Measurements from ENCODE around the gene TOMM22. TPM values are rescaled to one million over a fixed set of nuclear protein-coding genes. Genes with fewer than 3 reads are reported as not detected.

Gene TOMM22
- total RNA-seq, 1 experiment from 2014 or later = 146 TPM

- no peak; the same call in none of the 2 replicates for TF ChIP-seq KAT7 (CRISPR knock-in tag; IDR thresholded peaks at IDR 0.05; ENCODE audit: borderline replicate concordance)
- TF ChIP-seq MXD4 (CRISPR knock-in tag; IDR thresholded peaks at IDR 0.05; ENCODE audit: borderline replicate concordance) = no peak
- TF ChIP-seq ZNF317 (CRISPR knock-in tag; IDR thresholded peaks at IDR 0.05; ENCODE audit: borderline replicate concordance, low read depth) = peak; percentile 46; the same call in 1 of the 2 replicates
- no peak for TF ChIP-seq MLX (CRISPR knock-in tag; IDR thresholded peaks at IDR 0.05)
- TF ChIP-seq MAX (CRISPR knock-in tag; IDR thresholded peaks at IDR 0.05) = peak; percentile 67; the same call in 1 of the 2 replicates
- TF ChIP-seq ERG (CRISPR knock-in tag; IDR thresholded peaks at IDR 0.05) = no peak
- TF ChIP-seq ZNF512 (CRISPR knock-in tag; IDR thresholded peaks at IDR 0.05; ENCODE audit: borderline replicate concordance) = no peak
- no peak for TF ChIP-seq ATF6 (CRISPR knock-in tag; IDR thresholded peaks at IDR 0.05)
- TF ChIP-seq ARID4B (CRISPR knock-in tag; IDR thresholded peaks at IDR 0.05; ENCODE audit: borderline replicate concordance) = peak; percentile 22; the same call in 1 of the 2 replicates
- no peak for TF ChIP-seq PRDM15 (CRISPR knock-in tag; IDR thresholded peaks at IDR 0.05)
- peak; percentile 68; the same call in 1 of the 2 replicates for TF ChIP-seq ATF1 (CRISPR knock-in tag; IDR thresholded peaks at IDR 0.05)
- no peak for TF ChIP-seq SMAD4 (CRISPR knock-in tag; IDR thresholded peaks at IDR 0.05)
- no peak for TF ChIP-seq NR1H2 (CRISPR knock-in tag; IDR thresholded peaks at IDR 0.05)
- peak; percentile 74; the same call in 1 of the 2 replicates for TF ChIP-seq FOXP4 (CRISPR knock-in tag; IDR thresholded peaks at IDR 0.05)
- no peak for TF ChIP-seq GTF2I (CRISPR knock-in tag; conservative IDR thresholded peaks at IDR 0.05)
- no peak for TF ChIP-seq RELA (CRISPR knock-in tag; IDR thresholded peaks at IDR 0.05; ENCODE audit: borderline replicate concordance)
- 0 out of 2 replicates have a peak, but pooled peaks have one; percentile 6 for TF ChIP-seq EMX1 (CRISPR knock-in tag; IDR thresholded peaks at IDR 0.05)
- no peak for TF ChIP-seq CTCF (IDR thresholded peaks at IDR 0.05)
- no peak for TF ChIP-seq ZNF121 (CRISPR knock-in tag; IDR thresholded peaks at IDR 0.05)
Observed at GRCh38 chr22:38700789-38701628, 19.3 kb downstream of the TOMM22 start, which contains the start of gene JOSD1 (continued).

Measured in WTC11 (cell line).